ENCODE data around the gene IL10RA. TPM values are rescaled to one million over a fixed set of nuclear protein-coding genes. Genes with fewer than 3 reads are reported as not detected.

The IL10RA gene
- total RNA-seq, 3 donors from 2014 or later = 9.8 to 47.5 (median 13.3) TPM

DNA sequence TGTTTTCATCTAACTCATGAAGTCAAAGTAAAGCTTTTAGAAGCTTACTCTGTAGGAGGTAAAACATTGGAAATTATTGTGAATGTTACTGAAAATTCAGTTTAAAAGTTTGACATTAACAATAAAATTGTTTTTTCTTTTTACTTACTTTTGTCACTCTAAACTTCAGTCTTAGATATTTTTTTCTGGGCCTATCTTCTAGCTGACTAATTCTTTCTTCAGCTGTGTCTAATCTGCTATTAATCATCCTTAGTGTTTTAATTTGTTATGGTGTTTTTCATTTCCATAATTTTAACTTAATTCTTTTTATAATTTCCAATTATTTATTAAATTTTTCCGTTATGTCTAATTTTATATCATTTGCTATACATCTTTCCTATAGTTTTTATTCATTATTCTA, 35.0 kb downstream of the IL10RA start:
- intact Hi-C loops (cut with DNase I; ENCODE audit: low total_unique reads) = no loop called here
- no peaks in the 10 kb centered on the region for H3K36me3 ChIP-seq
- no peaks in the 10 kb centered on the region for H3K9me3 ChIP-seq

GRCh38 chr11:118027694-118028093, 41.5 kb downstream of the IL10RA start:
- H3K9me3 ChIP-seq = no peaks in the 10 kb centered on the region
- H3K27ac ChIP-seq = no peak overlapping the region
- no peaks in the 10 kb centered on the region for H3K27me3 ChIP-seq
- intact Hi-C loops (cut with DNase I; ENCODE audit: low total_unique reads) = no loop called here
- TF ChIP-seq POLR2A (IDR thresholded peaks at IDR 0.05) = no peak
- no peak for TF ChIP-seq POLR2AphosphoS5 (IDR thresholded peaks at IDR 0.05)
- TF ChIP-seq CTCF (IDR thresholded peaks at IDR 0.05) = no peak
- no peak overlapping the region for H3K4me3 ChIP-seq
- no peak for DNase-seq (ENCODE audit: low spot score in 2 of 2)
- H3K36me3 ChIP-seq = no peaks in the 10 kb centered on the region
- H3K4me1 ChIP-seq = no peaks in the 10 kb centered on the region

More for the DNA sequence above, 35.0 kb downstream of the IL10RA start:
- Histone ChIP-seq H3K4me3 (no peak overlapping the region), H3K27ac (no peak overlapping the region), H3K4me1 (no peaks in the 10 kb centered on the region), H3K27me3 (no peaks in the 10 kb centered on the region)
- DNase-seq (ENCODE audit: low spot score in 2 of 2) = no peak
- TF ChIP-seq POLR2A (IDR thresholded peaks at IDR 0.05) (no peak), POLR2AphosphoS5 (IDR thresholded peaks at IDR 0.05) (no peak), CTCF (IDR thresholded peaks at IDR 0.05) (no peak)

DNA sequence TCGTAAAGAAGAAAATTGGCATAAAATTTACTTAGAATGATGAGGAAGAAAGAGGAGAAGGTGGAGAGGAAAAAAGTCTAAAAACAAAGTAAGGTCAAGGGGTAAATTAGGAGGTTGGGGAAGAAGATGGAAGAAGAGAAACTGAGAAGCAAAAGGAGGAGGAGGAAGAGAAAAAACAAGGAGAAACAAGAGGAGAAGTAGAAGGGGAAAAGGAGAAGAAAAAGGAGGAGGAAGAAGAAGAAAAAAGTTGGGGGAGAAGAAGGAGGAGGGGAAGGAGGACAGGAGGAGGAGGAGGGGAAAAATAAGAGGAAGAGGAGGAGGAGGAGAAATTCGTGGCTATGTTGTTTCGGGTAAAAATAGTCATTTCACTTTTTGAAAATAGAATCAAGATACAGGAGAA, 42.4 kb downstream of the IL10RA start:
- H3K36me3 ChIP-seq = no peaks in the 10 kb centered on the region
- no peak overlapping the region for H3K27ac ChIP-seq
- intact Hi-C loops (cut with DNase I; ENCODE audit: low total_unique reads) = no loop called here
- no peaks in the 10 kb centered on the region for H3K27me3 ChIP-seq
- no peaks in the 10 kb centered on the region for H3K4me1 ChIP-seq
- no peak for TF ChIP-seq CTCF (IDR thresholded peaks at IDR 0.05)
- no peak for TF ChIP-seq POLR2AphosphoS5 (IDR thresholded peaks at IDR 0.05)
- TF ChIP-seq POLR2A (IDR thresholded peaks at IDR 0.05) = no peak
- DNase-seq (ENCODE audit: low spot score in 2 of 2) = no peak
- no peaks in the 10 kb centered on the region for H3K9me3 ChIP-seq
- no peak overlapping the region for H3K4me3 ChIP-seq

GRCh38 chr11:118033443-118033842, 47.2 kb downstream of the IL10RA start:
- no peak overlapping the region for H3K27ac ChIP-seq
- H3K4me3 ChIP-seq = no peak overlapping the region
- H3K4me1 ChIP-seq = no peaks in the 10 kb centered on the region
- H3K27me3 ChIP-seq = no peaks in the 10 kb centered on the region
- no peaks in the 10 kb centered on the region for H3K9me3 ChIP-seq
- H3K36me3 ChIP-seq = no peaks in the 10 kb centered on the region
- intact Hi-C loops (cut with DNase I; ENCODE audit: low total_unique reads) = no loop called here
- no peak for DNase-seq (ENCODE audit: low spot score in 2 of 2)
- no peak for TF ChIP-seq POLR2A (IDR thresholded peaks at IDR 0.05)
- TF ChIP-seq POLR2AphosphoS5 (IDR thresholded peaks at IDR 0.05) = no peak
- no peak for TF ChIP-seq CTCF (IDR thresholded peaks at IDR 0.05)

DNA sequence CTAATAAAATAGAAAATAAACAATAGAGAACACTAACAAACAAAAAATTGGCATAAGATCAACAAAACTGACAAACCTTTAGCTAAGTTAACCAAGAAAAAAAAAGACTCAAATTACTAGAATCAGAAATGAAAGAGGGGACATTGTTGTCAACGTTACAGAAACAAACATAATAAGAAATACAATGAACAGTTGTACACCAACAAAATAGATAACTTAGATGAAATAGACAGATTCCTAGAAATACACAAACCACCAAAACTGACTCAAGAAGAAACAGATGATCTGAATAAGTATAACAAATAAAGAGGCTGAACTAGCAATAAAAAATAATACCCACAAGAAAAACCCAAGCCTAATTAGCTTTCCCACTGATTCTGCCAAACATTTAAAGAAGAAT, 55.9 kb downstream of the IL10RA start:
- H3K27me3 ChIP-seq = no peaks in the 10 kb centered on the region
- H3K36me3 ChIP-seq = no peaks in the 10 kb centered on the region

More for the DNA sequence above, 55.9 kb downstream of the IL10RA start:
- Histone ChIP-seq H3K4me1 (no peaks in the 10 kb centered on the region), H3K4me3 (no peak overlapping the region), H3K9me3 (no peaks in the 10 kb centered on the region), H3K27ac (no peak overlapping the region)
- TF ChIP-seq POLR2A (IDR thresholded peaks at IDR 0.05) (no peak), POLR2AphosphoS5 (IDR thresholded peaks at IDR 0.05) (no peak), CTCF (IDR thresholded peaks at IDR 0.05) (no peak)
- no peak for DNase-seq (ENCODE audit: low spot score in 2 of 2)
- intact Hi-C loops (cut with DNase I; ENCODE audit: low total_unique reads) = no loop called here

Data from breast epithelium (tissue), 4 donors.